SH-SY5Y (cell line): Measurements from ENCODE around the gene BCAN.

Source experiments
- GATA2 ChIP-seq: IDR thresholded peaks from 2 replicates; pipeline ENCODE4 v1.6.1; 2011; ENCODE audit warnings: mild to moderate bottlenecking, low read depth, low read length
- GATA3 ChIP-seq: IDR thresholded peaks from 2 replicates; pipeline ENCODE4 v1.6.1; 2011; ENCODE audit warnings: low read depth, mild to moderate bottlenecking, low read length, moderate library complexity

GRCh38 chr1:156676114-156676819, 34.4 kb downstream of the BCAN start:
- TF ChIP-seq GATA3 (no peak), GATA2 (no peak)
